Measurements from ENCODE around the gene SDR42E2.
"Not testable (repeated sequence)": the region's sequence is repeated elsewhere in the genome, so short reads cannot be mapped to it uniquely, and the experiment has no call there.

Gene SDR42E2

GRCh38 chr16:22214402-22214801 lies 52.1 kb downstream of the SDR42E2 start:
- Histone ChIP-seq H3K79me2 (ENCODE audit: insufficient read depth, low read length) (peaks cover 28% of the 10 kb centered on the region), H2AFZ (ENCODE audit: low read depth, low read length, severe bottlenecking) (no peak overlapping the region), H3K9me2 (replicated peaks; ENCODE audit: insufficient read depth, low read length) (no peaks in the 10 kb centered on the region), H3K4me3 (ENCODE audit: insufficient read depth, low read length, poor library complexity, severe bottlenecking) (no peak overlapping the region), H3K9me3 (ENCODE audit: insufficient read depth, low read length) (no peaks in the 10 kb centered on the region), H3K27ac (ENCODE audit: low read depth, low read length) (no peak overlapping the region), H3K27me3 (ENCODE audit: low read length) (no peaks in the 10 kb centered on the region), H3K4me2 (ENCODE audit: low read depth, low read length, poor library complexity, severe bottlenecking) (no peak overlapping the region), H3K36me3 (ENCODE audit: low read length) (no peaks in the 10 kb centered on the region), H4K20me1 (ENCODE audit: low read depth, low read length) (no peaks in the 10 kb centered on the region), H3F3A (ENCODE audit: insufficient read depth) (no peaks in the 10 kb centered on the region), H3K9ac (ENCODE audit: low read length) (no peak overlapping the region)
- TF ChIP-seq CTCF (IDR thresholded peaks at IDR 0.05; ENCODE audit: insufficient read depth, low read length, poor library complexity, severe bottlenecking) = no peak
- TF ChIP-seq EZH2phosphoT487 (conservative IDR thresholded peaks at IDR 0.05; ENCODE audit: low read length) = no peak

GRCh38 chr16:22214889-22215288 lies 52.6 kb downstream of the SDR42E2 start:
- Histone ChIP-seq H3K9ac (ENCODE audit: low read length) (no peak overlapping the region), H3K9me3 (ENCODE audit: insufficient read depth, low read length) (no peaks in the 10 kb centered on the region), H4K20me1 (ENCODE audit: low read depth, low read length) (no peaks in the 10 kb centered on the region), H3K36me3 (ENCODE audit: low read length) (no peaks in the 10 kb centered on the region), H3K9me2 (replicated peaks; ENCODE audit: insufficient read depth, low read length) (no peaks in the 10 kb centered on the region), H3K27ac (ENCODE audit: low read depth, low read length) (no peak overlapping the region), H3K79me2 (ENCODE audit: insufficient read depth, low read length) (peaks cover 24% of the 10 kb centered on the region), H3K4me3 (ENCODE audit: insufficient read depth, low read length, poor library complexity, severe bottlenecking) (no peak overlapping the region), H2AFZ (ENCODE audit: low read depth, low read length, severe bottlenecking) (no peak overlapping the region), H3F3A (ENCODE audit: insufficient read depth) (no peaks in the 10 kb centered on the region), H3K4me2 (ENCODE audit: low read depth, low read length, poor library complexity, severe bottlenecking) (no peak overlapping the region), H3K27me3 (ENCODE audit: low read length) (no peaks in the 10 kb centered on the region)
- TF ChIP-seq CTCF (IDR thresholded peaks at IDR 0.05; ENCODE audit: insufficient read depth, low read length, poor library complexity, severe bottlenecking) (no peak), EZH2phosphoT487 (conservative IDR thresholded peaks at IDR 0.05; ENCODE audit: low read length) (no peak)

- Histone ChIP-seq H3K4me2 (ENCODE audit: low read depth, low read length, poor library complexity, severe bottlenecking) (no peak overlapping the region), H3K9ac (ENCODE audit: low read length) (no peak overlapping the region), H3K4me3 (ENCODE audit: insufficient read depth, low read length, poor library complexity, severe bottlenecking) (no peak overlapping the region), H3K27ac (ENCODE audit: low read depth, low read length) (no peak overlapping the region), H3K9me2 (replicated peaks; ENCODE audit: insufficient read depth, low read length) (no peaks in the 10 kb centered on the region), H2AFZ (ENCODE audit: low read depth, low read length, severe bottlenecking) (no peak overlapping the region), H3K9me3 (ENCODE audit: insufficient read depth, low read length) (no peaks in the 10 kb centered on the region), H3K36me3 (ENCODE audit: low read length) (no peaks in the 10 kb centered on the region), H3K27me3 (ENCODE audit: low read length) (no peaks in the 10 kb centered on the region), H3F3A (ENCODE audit: insufficient read depth) (no peaks in the 10 kb centered on the region), H4K20me1 (ENCODE audit: low read depth, low read length) (no peaks in the 10 kb centered on the region), H3K79me2 (ENCODE audit: insufficient read depth, low read length) (peaks cover 11% of the 10 kb centered on the region; the same call in 1 of the 2 replicates)
- TF ChIP-seq EZH2phosphoT487 (conservative IDR thresholded peaks at IDR 0.05; ENCODE audit: low read length) = no peak
- no peak for TF ChIP-seq CTCF (IDR thresholded peaks at IDR 0.05; ENCODE audit: insufficient read depth, low read length, poor library complexity, severe bottlenecking)
Observed at GRCh38 chr16:22216191-22216831, 54.0 kb downstream of the SDR42E2 start.

GRCh38 chr16:22216832-22217225 lies 54.5 kb downstream of the SDR42E2 start:
- H2AFZ ChIP-seq (ENCODE audit: low read depth, low read length, severe bottlenecking); H3K4me2 ChIP-seq (ENCODE audit: low read depth, low read length, poor library complexity, severe bottlenecking); H3K27ac ChIP-seq (ENCODE audit: low read depth, low read length); H3K9me2 ChIP-seq (replicated peaks; ENCODE audit: insufficient read depth, low read length); H3K36me3 ChIP-seq (ENCODE audit: low read length); H3K27me3 ChIP-seq (ENCODE audit: low read length); H3K9ac ChIP-seq (ENCODE audit: low read length); H3K4me3 ChIP-seq (ENCODE audit: insufficient read depth, low read length, poor library complexity, severe bottlenecking); H3K9me3 ChIP-seq (ENCODE audit: insufficient read depth, low read length); H3F3A ChIP-seq (ENCODE audit: insufficient read depth); H4K20me1 ChIP-seq (ENCODE audit: low read depth, low read length): not testable (repeated sequence)
- peaks cover 11% of the 10 kb centered on the region; the same call in 1 of the 2 replicates for H3K79me2 ChIP-seq (ENCODE audit: insufficient read depth, low read length)

Data from SU-DHL-6 (cell line).